Measurements from ENCODE around the gene CAD. TPM values are rescaled to one million over a fixed set of nuclear protein-coding genes. Genes with fewer than 3 reads are reported as not detected.
"Not testable (repeated sequence)": the region's sequence is repeated elsewhere in the genome, so short reads cannot be mapped to it uniquely, and the experiment has no call there.

CAD gene
- polyA plus RNA-seq, 3 donors = 40.8 to 42.0 (median 41.9) TPM

GRCh38 chr2:27251766-27252165, 34.6 kb downstream of the CAD start:
- DNase-seq (ENCODE audit: low read depth in 3 of 3, low spot score in 2 of 3) = no peak

- DNase-seq (ENCODE audit: low read depth in 3 of 3, low spot score in 2 of 3) = no peak
Measured at GRCh38 chr2:27255187-27255586, 38.0 kb downstream of the CAD start.

- no peak for DNase-seq (ENCODE audit: low read depth in 3 of 3, low spot score in 2 of 3)
Measured at GRCh38 chr2:27255660-27256059, 38.5 kb downstream of the CAD start.

GRCh38 chr2:27256855-27257454, 39.8 kb downstream of the CAD start:
- DNase-seq (ENCODE audit: low read depth in 3 of 3, low spot score in 2 of 3) = no peak

GRCh38 chr2:27258051-27258450, 40.9 kb downstream of the CAD start:
- DNase-seq (ENCODE audit: low read depth in 3 of 3, low spot score in 2 of 3) = no peak

- DNase-seq (ENCODE audit: low read depth in 3 of 3, low spot score in 2 of 3) = no peak
Measured at GRCh38 chr2:27261241-27261925, 44.2 kb downstream of the CAD start.

- no peak for DNase-seq (ENCODE audit: low read depth in 3 of 3, low spot score in 2 of 3)
Measured at GRCh38 chr2:27261926-27262298, 44.7 kb downstream of the CAD start.

- DNase-seq (ENCODE audit: low read depth in 3 of 3, low spot score in 2 of 3) = no peak
Measured at GRCh38 chr2:27262379-27263286, 45.5 kb downstream of the CAD start, which contains the start of gene SLC30A3. TSS of gene SLC30A3 (minus strand) at chr2:27263047. CDS start at chr2:27262906, 141 bp downstream.

GRCh38 chr2:27263287-27264252, 46.4 kb downstream of the CAD start:
- DNase-seq (ENCODE audit: low read depth in 3 of 3, low spot score in 2 of 3) = no peak

- DNase-seq (ENCODE audit: low read depth in 3 of 3, low spot score in 2 of 3) = no peak
Measured at GRCh38 chr2:27264253-27264752, 47.1 kb downstream of the CAD start.

- DNase-seq (ENCODE audit: low read depth in 3 of 3, low spot score in 2 of 3) = no peak
Measured at GRCh38 chr2:27264753-27265535, 47.8 kb downstream of the CAD start.

- no peak for DNase-seq (ENCODE audit: low read depth in 3 of 3, low spot score in 2 of 3)
Measured at GRCh38 chr2:27265536-27265870, 48.3 kb downstream of the CAD start.

GRCh38 chr2:27268296-27268695, 51.1 kb downstream of the CAD start:
- DNase-seq (ENCODE audit: low read depth in 3 of 3, low spot score in 2 of 3) = not testable (repeated sequence)

- no peak for DNase-seq (ENCODE audit: low read depth in 3 of 3, low spot score in 2 of 3)
Measured at GRCh38 chr2:27270131-27270530, 53.0 kb downstream of the CAD start.

GRCh38 chr2:27270670-27271069, 53.5 kb downstream of the CAD start:
- no peak for DNase-seq (ENCODE audit: low read depth in 3 of 3, low spot score in 2 of 3)

- DNase-seq (ENCODE audit: low read depth in 3 of 3, low spot score in 2 of 3) = no peak
Measured at GRCh38 chr2:27271631-27272340, 54.6 kb downstream of the CAD start.

GRCh38 chr2:27272537-27273522, 55.7 kb downstream of the CAD start:
- not testable (repeated sequence) for DNase-seq (ENCODE audit: low read depth in 3 of 3, low spot score in 2 of 3)
